ENCODE data around the gene KLK12. TPM values are rescaled to one million over a fixed set of nuclear protein-coding genes. Genes with fewer than 3 reads are reported as not detected.

The KLK12 gene
- total and polyA plus RNA-seq, 12 donors, result 0.17 TPM; not detected in 11

DNA sequence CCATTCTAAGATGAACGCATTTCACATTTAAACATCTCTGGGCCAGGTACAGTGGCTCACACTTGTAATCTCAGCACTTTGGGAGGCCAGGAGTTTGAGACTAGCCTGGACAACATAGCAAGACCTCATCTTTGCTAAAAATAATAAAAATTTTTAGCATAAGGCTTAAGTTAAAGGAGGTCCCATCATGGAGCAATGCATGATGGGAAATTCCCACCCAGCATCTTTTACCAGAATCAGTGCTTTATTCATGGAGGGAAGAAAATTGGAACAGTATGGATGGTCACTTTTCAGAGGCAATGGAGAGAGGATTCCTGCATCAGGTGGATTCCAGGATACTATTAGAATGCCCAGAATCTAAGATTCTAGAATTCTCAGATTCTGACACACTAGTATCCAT is 29.6 kb downstream of the KLK12 start:
- no peaks in the 10 kb centered on the region for H3K4me1 ChIP-seq (replicated peaks in 1 of 2)
- no peak for DNase-seq
- H3K36me3 ChIP-seq (replicated peaks in 1 of 2), result no peaks in the 10 kb centered on the region
- H3K27me3 ChIP-seq, result peaks cover 21% of the 10 kb centered on the region
- no peak overlapping the region for H3K4me3 ChIP-seq
- H3K27ac ChIP-seq, result no peak overlapping the region
- intact Hi-C loops (cut with DNase I), result no loop called here
- no peaks in the 10 kb centered on the region for H3K9me3 ChIP-seq (replicated peaks in 1 of 3)
- no peak for TF ChIP-seq POLR2A (IDR thresholded peaks at IDR 0.05)
- TF ChIP-seq, protein P1, sequence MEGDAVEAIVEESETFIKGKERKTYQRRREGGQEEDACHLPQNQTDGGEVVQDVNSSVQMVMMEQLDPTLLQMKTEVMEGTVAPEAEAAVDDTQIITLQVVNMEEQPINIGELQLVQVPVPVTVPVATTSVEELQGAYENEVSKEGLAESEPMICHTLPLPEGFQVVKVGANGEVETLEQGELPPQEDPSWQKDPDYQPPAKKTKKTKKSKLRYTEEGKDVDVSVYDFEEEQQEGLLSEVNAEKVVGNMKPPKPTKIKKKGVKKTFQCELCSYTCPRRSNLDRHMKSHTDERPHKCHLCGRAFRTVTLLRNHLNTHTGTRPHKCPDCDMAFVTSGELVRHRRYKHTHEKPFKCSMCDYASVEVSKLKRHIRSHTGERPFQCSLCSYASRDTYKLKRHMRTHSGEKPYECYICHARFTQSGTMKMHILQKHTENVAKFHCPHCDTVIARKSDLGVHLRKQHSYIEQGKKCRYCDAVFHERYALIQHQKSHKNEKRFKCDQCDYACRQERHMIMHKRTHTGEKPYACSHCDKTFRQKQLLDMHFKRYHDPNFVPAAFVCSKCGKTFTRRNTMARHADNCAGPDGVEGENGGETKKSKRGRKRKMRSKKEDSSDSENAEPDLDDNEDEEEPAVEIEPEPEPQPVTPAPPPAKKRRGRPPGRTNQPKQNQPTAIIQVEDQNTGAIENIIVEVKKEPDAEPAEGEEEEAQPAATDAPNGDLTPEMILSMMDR (IDR thresholded peaks at IDR 0.05), result no peak
- WGBS, 4 donors, result 69 to 93% (median 81%) methylated on average over 1 of the region's 1 CpG

DNA sequence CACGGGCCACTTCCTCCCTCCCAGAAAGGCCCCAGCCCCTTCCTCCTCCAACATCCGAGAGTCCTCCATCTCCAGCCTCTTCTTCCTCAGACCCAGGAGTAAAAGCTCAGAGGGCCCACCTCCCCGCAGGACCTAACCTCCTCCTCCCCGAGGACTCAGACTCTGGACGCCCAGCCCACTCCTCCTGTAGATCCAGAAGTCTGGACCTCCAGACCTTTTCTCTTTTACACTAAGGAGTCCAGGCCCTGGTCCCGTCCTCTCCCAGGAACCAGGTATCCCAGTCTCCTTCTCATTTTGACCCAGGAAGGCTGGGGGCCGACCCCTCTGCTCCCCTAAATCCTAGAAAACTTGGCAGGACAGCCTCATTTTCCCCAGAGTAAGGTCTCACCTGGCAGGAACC is 31.5 kb downstream of the KLK12 start:
- Histone ChIP-seq H3K4me1 (replicated peaks in 1 of 2) (no peaks in the 10 kb centered on the region), H3K4me3 (no peak overlapping the region), H3K9me3 (replicated peaks in 1 of 3) (no peaks in the 10 kb centered on the region), H3K27me3 (peaks cover 28% of the 10 kb centered on the region), H3K36me3 (replicated peaks in 1 of 2) (no peaks in the 10 kb centered on the region), H3K27ac (no peak overlapping the region)
- WGBS, 4 donors, result 69 to 84% (median 74%) methylated on average over 6 to 7 of the region's 7 CpGs
- no peak for DNase-seq
- intact Hi-C loops (cut with DNase I), result no loop called here
- TF ChIP-seq, protein P1 (IDR thresholded peaks at IDR 0.05), result no peak
- TF ChIP-seq POLR2A (IDR thresholded peaks at IDR 0.05), result no peak

DNA sequence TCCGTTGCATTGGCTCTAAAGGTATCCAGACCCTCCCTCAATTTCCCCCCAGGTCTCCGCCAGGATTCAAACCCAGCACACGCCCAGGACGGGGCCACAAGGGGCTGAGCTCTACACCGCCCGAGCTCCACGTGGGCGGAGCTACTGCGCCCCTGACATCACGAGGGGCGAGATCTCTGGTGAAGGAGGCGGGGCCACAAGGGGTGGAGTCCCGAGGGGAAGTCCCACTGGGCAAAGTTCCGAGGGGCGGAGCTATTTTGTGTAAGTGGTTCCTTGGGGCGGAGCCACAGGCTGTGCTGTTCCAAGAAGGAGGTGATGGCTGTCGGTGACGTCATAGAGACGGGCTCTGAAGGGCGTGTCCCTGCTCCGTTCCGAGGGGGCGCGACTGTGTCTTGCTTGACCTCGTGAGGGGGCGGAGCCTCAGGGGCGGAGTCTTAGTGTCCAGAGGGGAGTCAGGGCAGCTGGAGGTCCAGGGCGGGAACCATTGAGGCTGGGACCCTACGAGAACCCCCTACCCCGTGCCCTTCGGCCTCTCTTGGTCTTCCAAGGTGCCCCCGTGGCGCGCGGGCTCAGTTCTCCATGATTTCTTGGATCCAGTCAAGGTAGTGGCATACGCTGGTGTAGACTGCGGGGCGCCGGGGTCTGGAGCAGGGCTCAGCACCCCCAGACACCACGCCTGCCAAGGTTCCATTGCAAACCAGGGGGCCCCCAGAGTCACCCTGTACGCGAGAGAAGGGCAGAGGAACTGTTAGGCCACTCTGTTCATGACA is 32.1 kb downstream of the KLK12 start:
- WGBS, 4 donors, result 38 to 61% (median 57%) methylated on average over 12 to 42 of the region's 42 CpGs
- no peak for DNase-seq
- H3K27me3 ChIP-seq, result peaks cover 28% of the 10 kb centered on the region

DNA sequence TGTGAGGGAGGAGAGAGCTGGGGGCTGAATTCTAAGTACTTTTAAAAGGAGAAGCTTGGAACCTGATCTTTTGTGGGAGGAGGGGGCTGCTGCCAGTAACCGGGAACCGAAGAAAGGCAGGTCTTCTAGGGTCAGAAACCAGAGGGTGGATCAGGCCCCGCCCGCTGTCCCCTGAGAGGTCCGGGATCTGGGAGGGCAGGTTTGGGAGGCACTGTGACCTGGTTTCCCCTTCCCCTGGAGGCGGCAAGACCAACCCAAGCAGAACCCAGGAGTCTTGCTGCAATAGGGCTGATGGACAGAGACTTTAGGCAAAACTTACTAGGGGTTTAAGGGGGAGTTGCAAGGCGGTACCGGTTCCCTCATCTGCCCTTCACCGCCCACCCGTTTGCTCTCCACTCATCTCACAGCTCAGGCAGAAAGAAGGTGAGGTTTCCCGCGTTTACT is 32.7 kb downstream of the KLK12 start:
- intact Hi-C loops (cut with DNase I), result no loop called here
- WGBS, 4 donors, result 24 to 43% (median 38%) methylated on average over 12 of the region's 12 CpGs
- no peak for TF ChIP-seq POLR2A (IDR thresholded peaks at IDR 0.05)
- TF ChIP-seq, protein P1 (IDR thresholded peaks at IDR 0.05), result no peak
- DNase-seq, result no peak
- Histone ChIP-seq H3K27me3 (peaks cover 28% of the 10 kb centered on the region), H3K4me3 (no peak overlapping the region), H3K36me3 (replicated peaks in 1 of 2) (no peaks in the 10 kb centered on the region), H3K4me1 (replicated peaks in 1 of 2) (no peaks in the 10 kb centered on the region), H3K9me3 (replicated peaks in 1 of 3) (no peaks in the 10 kb centered on the region), H3K27ac (no peak overlapping the region)

More for the DNA sequence above, 32.1 kb downstream of the KLK12 start:
- no peak overlapping the region for H3K27ac ChIP-seq
- intact Hi-C loops (cut with DNase I), result no loop called here
- no peak overlapping the region for H3K4me3 ChIP-seq
- TF ChIP-seq POLR2A (IDR thresholded peaks at IDR 0.05), result no peak
- TF ChIP-seq, protein P1 (IDR thresholded peaks at IDR 0.05), result no peak
- no peaks in the 10 kb centered on the region for H3K4me1 ChIP-seq (replicated peaks in 1 of 2)
- no peaks in the 10 kb centered on the region for H3K36me3 ChIP-seq (replicated peaks in 1 of 2)
- H3K9me3 ChIP-seq (replicated peaks in 1 of 3), result no peaks in the 10 kb centered on the region

All from adrenal gland (tissue), 12 donors.